Keratinocyte (primary cell): Measurements from ENCODE around the gene LRCOL1. TPM values are rescaled to one million over a fixed set of nuclear protein-coding genes. Genes with fewer than 3 reads are reported as not detected.

ENCODE experiments used
- DNase-seq: peaks from one replicate; pipeline ENCODE4 v3.0.0-alpha.2; 2011; ENCODE audit warnings: low read depth, missing footprints, low spot score
- FAIRE-seq: peaks from 2 replicates; lab custom pipeline; 2011; peaks lifted over from hg19 to GRCh38; lab: Jason Lieb, UNC
- H2AFZ ChIP-seq: 2 replicates; pipeline ENCODE4 v1.6.0; 2012; ENCODE audit warnings: low read length, control low read depth, inconsistent platforms; ENCODE audit not compliant: control insufficient read depth
- H3K27ac ChIP-seq: 2 replicates; pipeline ENCODE4 v1.5.1; 2011; ENCODE audit warnings: low read length; ENCODE audit not compliant: control insufficient read depth, insufficient read depth
- H3K27me3 ChIP-seq: 3 replicates; pipeline ENCODE4 v1.6.0; 2011; ENCODE audit warnings: low read length; ENCODE audit not compliant: control insufficient read depth, insufficient read depth; ENCODE audit errors: extremely low read depth
- H3K36me3 ChIP-seq, 2 experiments: 2 replicates in 1 of 2; 3 replicates in 1 of 2; pipeline ENCODE4 v1.5.1; 2011; ENCODE audit warnings: low read length in 2 of 2, mild to moderate bottlenecking in 1 of 2; ENCODE audit not compliant: control insufficient read depth in 2 of 2, insufficient read depth in 2 of 2; ENCODE audit errors: extremely low read depth in 1 of 2
- H3K4me1 ChIP-seq: 3 replicates; pipeline ENCODE4 v1.5.1; 2011; ENCODE audit warnings: low read length; ENCODE audit not compliant: control insufficient read depth, insufficient read depth; ENCODE audit errors: extremely low read depth
- H3K4me2 ChIP-seq: 3 replicates; pipeline ENCODE4 v1.6.0; 2011; ENCODE audit warnings: low read depth, low read length; ENCODE audit not compliant: control insufficient read depth, insufficient read depth; ENCODE audit errors: extremely low read depth
- H3K4me3 ChIP-seq, 3 experiments: fragments of 200-600 bp in 1 of 3; sonication (generic) in 1 of 3; 2 replicates in 2 of 3; 3 replicates in 1 of 3; pipeline ENCODE4 v1.5.1; 2011 to 2016; ENCODE audit warnings: low read length in 3 of 3, mild to moderate bottlenecking in 3 of 3, control low read depth in 2 of 3, inconsistent platforms in 1 of 3, low read depth in 1 of 3, mixed read lengths in 1 of 3, mixed run types in 1 of 3, moderate library complexity in 1 of 3; ENCODE audit not compliant: control insufficient read depth in 2 of 3, insufficient read depth in 2 of 3; ENCODE audit errors: extremely low read depth in 1 of 3
- H3K79me2 ChIP-seq: 2 replicates; pipeline ENCODE4 v1.6.0; 2012; ENCODE audit warnings: low read length; ENCODE audit not compliant: control insufficient read depth, insufficient read depth
- H3K9ac ChIP-seq: 3 replicates; pipeline ENCODE4 v1.6.0; 2011; ENCODE audit warnings: low read length; ENCODE audit not compliant: control insufficient read depth, insufficient read depth; ENCODE audit errors: extremely low read depth
- H3K9me1 ChIP-seq: 3 replicates; pipeline ENCODE4 v1.6.0; 2011; ENCODE audit warnings: low read length; ENCODE audit not compliant: control insufficient read depth, insufficient read depth; ENCODE audit errors: extremely low read depth
- H3K9me3 ChIP-seq: 2 replicates; pipeline ENCODE4 v1.5.1; 2012; ENCODE audit warnings: low read depth, low read length; ENCODE audit not compliant: control insufficient read depth
- H4K20me1 ChIP-seq: 3 replicates; pipeline ENCODE4 v1.6.0; 2011; ENCODE audit warnings: low read length; ENCODE audit not compliant: control insufficient read depth, insufficient read depth; ENCODE audit errors: extremely low read depth
- EZH2 ChIP-seq: IDR thresholded peaks from one replicate; pipeline ENCODE4 v1.6.1; 2012; ENCODE audit warnings: inconsistent platforms, mild to moderate bottlenecking, low read length, moderate library complexity
- dilution Hi-C: fragments of 300-500 bp; cut with MboI; formaldehyde crosslinking; loops from one replicate; pipeline ENCODE4 v1.7.0; 2020; ENCODE audit warnings: low sequenced_read_pairs; ENCODE audit not compliant: extremely low pct_ligation_motif_present
- polyA plus RNA-seq, 5 experiments: library from polyadenylated mRNA; depleted of rRNA in 3 of 5; stranded (reverse) in 3 of 5; stranded (forward) in 1 of 5; unstranded in 1 of 5; fragments of >200 nt; gene quantifications; 1 replicate in 1 of 5; 2 replicates in 3 of 5; 3 replicates in 1 of 5; pipeline versions ENCODE4 v1.2.1 to v1.2.3, GENCODE V29; 2011 to 2012; ENCODE audit warnings: missing spikeins in 2 of 5, low read depth in 1 of 5, low replicate concordance in 1 of 5
- TF ChIP-seq, protein P1 (sequence below), 3 experiments: IDR thresholded peaks in 1 of 3; conservative IDR thresholded peaks in 1 of 3; optimal IDR thresholded peaks in 1 of 3; 2 replicates in 2 of 3; 3 replicates in 1 of 3; pipeline versions ENCODE3 to v1.5.1; 2011; ENCODE audit warnings: low read length in 3 of 3, mild to moderate bottlenecking in 3 of 3, moderate library complexity in 2 of 3, control low read depth in 1 of 3, inconsistent platforms in 1 of 3; ENCODE audit not compliant: insufficient read depth in 2 of 3; ENCODE audit errors: extremely low read depth in 1 of 3

Gene LRCOL1
- polyA plus RNA-seq, 1 donor (not counting 4 experiments of a cell fraction or from before 2014, with no cell fraction given) = not detected

DNA sequence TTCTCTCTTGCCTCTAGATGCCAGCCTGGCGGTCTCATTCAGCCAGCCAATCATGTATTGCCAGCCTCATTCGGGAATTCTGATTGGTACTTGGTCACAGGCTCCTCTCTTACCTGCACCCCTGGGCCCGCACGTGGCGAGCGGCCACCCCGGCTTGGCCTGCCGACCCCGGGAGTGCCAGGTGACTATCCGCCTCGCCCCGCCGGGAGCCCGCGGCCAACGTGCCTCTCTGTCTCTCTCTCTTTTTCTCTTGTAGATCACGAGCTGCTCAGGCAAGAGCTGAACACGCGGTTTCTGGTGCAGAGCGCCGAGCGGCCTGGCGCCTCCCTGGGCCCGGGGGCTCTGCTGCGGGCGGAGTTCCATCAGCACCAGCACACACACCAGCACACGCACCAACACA lies 39.3 kb downstream of the LRCOL1 start:
- H3K27me3 ChIP-seq = no peaks in the 10 kb centered on the region

DNA sequence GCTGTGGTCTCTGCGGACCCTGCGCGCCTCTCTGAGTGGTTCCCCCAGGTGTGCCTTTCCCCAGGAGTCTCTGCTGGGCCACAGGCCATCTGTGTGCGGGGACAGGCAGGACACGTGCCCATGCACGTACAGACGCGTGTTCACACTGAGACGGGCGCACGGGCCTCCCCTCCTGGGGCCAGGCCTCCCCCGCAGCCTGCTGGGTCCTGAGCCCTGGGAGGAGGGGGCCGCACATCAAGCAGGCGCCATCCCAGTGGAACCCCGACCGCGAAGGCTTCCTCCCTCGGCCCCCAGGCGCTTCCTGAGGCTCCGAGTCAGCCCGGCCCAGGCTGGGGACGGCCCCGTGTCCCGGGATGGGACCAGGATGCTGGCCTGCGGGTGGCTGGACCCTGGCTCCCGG lies 39.7 kb downstream of the LRCOL1 start:
- FAIRE-seq = no peak
- Histone ChIP-seq H3K9me1 (no peaks in the 10 kb centered on the region), H3K36me3 (peaks cover 0 to 16% of the 10 kb centered on the region in 2 experiments)

More for the DNA sequence above, 39.3 kb downstream of the LRCOL1 start:
- TF ChIP-seq EZH2 = no peak
- TF ChIP-seq, protein P1, sequence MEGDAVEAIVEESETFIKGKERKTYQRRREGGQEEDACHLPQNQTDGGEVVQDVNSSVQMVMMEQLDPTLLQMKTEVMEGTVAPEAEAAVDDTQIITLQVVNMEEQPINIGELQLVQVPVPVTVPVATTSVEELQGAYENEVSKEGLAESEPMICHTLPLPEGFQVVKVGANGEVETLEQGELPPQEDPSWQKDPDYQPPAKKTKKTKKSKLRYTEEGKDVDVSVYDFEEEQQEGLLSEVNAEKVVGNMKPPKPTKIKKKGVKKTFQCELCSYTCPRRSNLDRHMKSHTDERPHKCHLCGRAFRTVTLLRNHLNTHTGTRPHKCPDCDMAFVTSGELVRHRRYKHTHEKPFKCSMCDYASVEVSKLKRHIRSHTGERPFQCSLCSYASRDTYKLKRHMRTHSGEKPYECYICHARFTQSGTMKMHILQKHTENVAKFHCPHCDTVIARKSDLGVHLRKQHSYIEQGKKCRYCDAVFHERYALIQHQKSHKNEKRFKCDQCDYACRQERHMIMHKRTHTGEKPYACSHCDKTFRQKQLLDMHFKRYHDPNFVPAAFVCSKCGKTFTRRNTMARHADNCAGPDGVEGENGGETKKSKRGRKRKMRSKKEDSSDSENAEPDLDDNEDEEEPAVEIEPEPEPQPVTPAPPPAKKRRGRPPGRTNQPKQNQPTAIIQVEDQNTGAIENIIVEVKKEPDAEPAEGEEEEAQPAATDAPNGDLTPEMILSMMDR (optimal IDR thresholded peaks at IDR 0.05 in 1 of 3, IDR thresholded peaks at IDR 0.05 in 1 of 3, conservative IDR thresholded peaks at IDR 0.05 in 1 of 3; ENCODE audit: extremely low read depth in 1 of 3, insufficient read depth in 2 of 3, low read length in 3 of 3) = no peak
- no peak overlapping the region for H3K9ac ChIP-seq
- no peaks in the 10 kb centered on the region for H3K9me3 ChIP-seq
- peaks cover under 1% of the 10 kb centered on the region for H3K79me2 ChIP-seq
- H2AFZ ChIP-seq = no peak overlapping the region
- H3K36me3 ChIP-seq = peaks cover 0 to 18% of the 10 kb centered on the region in 2 experiments
- dilution Hi-C loops = no loop called here
- DNase-seq = no peak
- no peak overlapping the region for H3K27ac ChIP-seq
- H4K20me1 ChIP-seq = peaks cover 5% of the 10 kb centered on the region
- H3K4me1 ChIP-seq = no peaks in the 10 kb centered on the region
- no peak for FAIRE-seq
- H3K4me2 ChIP-seq = no peak overlapping the region
- no peak overlapping the region for H3K4me3 ChIP-seq
- H3K9me1 ChIP-seq = no peaks in the 10 kb centered on the region

More for the DNA sequence above, 39.7 kb downstream of the LRCOL1 start:
- no peak overlapping the region for H3K4me3 ChIP-seq
- no peak for DNase-seq
- H3K9me3 ChIP-seq = no peaks in the 10 kb centered on the region
- no peak for TF ChIP-seq EZH2
- TF ChIP-seq, protein P1 (optimal IDR thresholded peaks at IDR 0.05 in 1 of 3, IDR thresholded peaks at IDR 0.05 in 1 of 3, conservative IDR thresholded peaks at IDR 0.05 in 1 of 3; ENCODE audit: extremely low read depth in 1 of 3, insufficient read depth in 2 of 3, low read length in 3 of 3) = no peak
- dilution Hi-C loops = no loop called here
- no peak overlapping the region for H3K9ac ChIP-seq
- H2AFZ ChIP-seq = no peak overlapping the region
- no peak overlapping the region for H3K4me2 ChIP-seq
- peaks cover 4% of the 10 kb centered on the region for H3K79me2 ChIP-seq
- no peaks in the 10 kb centered on the region for H3K27me3 ChIP-seq
- no peaks in the 10 kb centered on the region for H3K4me1 ChIP-seq
- H4K20me1 ChIP-seq = peaks cover 6% of the 10 kb centered on the region
- H3K27ac ChIP-seq = no peak overlapping the region
